Measurements from ENCODE around the gene HRH3.

Gene HRH3

GRCh38 chr20:62215020-62215990 lies 4.8 kb downstream of the HRH3 start:
- DNase-seq: no peak

- no peak for DNase-seq
Observed at GRCh38 chr20:62214067-62214466, 6.0 kb downstream of the HRH3 start.

- DNase-seq: no peak
Observed at GRCh38 chr20:62212299-62212698, 7.8 kb downstream of the HRH3 start.

- no peak for DNase-seq
Observed at GRCh38 chr20:62211769-62212288, 8.2 kb downstream of the HRH3 start.

DNA sequence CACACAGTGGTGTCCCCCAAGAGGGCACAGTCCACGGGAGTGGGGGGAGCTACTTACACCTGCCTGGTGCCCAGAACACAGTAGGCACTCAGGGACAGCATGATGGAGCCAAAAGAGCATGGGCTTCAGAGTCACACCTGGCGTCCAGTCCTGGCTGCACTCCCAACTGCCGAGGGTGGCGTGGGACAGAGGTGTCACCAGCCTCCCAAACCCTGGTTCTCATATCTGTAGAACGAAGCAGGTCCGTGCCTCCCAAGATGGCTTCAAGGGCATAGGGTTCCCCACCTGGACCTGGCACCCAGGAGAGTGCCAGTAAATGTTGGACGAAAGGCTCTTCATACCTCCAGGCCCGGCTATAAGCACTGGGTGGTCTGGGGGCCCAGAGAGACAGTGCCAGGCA lies 8.9 kb downstream of the HRH3 start:
- no peak for DNase-seq

- no peak for DNase-seq
Observed at GRCh38 chr20:62210496-62210855, 9.6 kb downstream of the HRH3 start.

GRCh38 chr20:62209850-62210495 lies 10.1 kb downstream of the HRH3 start:
- DNase-seq: no peak

- no peak for DNase-seq
Observed at GRCh38 chr20:62208795-62209755, 11.0 kb downstream of the HRH3 start.

DNA sequence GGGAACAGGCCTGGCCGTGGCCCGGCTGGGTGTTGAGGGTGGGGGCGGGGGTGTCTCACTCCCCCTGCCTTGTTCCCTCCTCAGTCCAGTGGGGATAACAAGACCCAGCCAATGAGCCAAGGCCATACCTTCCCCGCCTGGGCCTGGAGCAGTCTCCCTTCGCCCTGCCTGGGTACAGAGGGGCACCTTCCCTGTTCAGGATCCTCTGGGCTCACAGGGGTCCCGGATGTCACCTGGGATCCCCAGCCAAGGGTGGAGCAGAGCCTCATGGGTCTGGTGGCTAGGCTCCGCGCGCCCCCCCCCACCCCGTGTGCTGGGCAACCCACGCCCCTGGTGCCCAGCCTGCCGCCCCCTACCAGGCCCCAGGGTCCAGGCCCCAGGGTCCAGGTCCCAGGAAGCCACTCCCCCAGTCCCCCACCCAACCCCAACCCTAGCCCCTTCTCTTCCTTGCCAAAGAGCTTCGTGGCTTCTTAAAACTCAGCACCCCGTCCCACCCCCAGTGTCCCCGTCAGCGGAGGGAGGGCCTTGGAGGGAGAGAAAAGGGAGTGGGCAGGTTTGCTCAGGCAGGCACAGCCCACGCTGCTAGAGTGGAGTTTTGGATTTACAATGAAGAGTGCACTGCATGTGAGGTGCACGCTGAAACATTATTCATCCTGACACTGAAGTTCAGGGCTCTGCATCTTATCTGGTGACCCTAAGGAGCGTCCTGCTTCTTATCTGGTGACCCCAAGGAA lies 11.8 kb downstream of the HRH3 start:
- no peak for DNase-seq

DNA sequence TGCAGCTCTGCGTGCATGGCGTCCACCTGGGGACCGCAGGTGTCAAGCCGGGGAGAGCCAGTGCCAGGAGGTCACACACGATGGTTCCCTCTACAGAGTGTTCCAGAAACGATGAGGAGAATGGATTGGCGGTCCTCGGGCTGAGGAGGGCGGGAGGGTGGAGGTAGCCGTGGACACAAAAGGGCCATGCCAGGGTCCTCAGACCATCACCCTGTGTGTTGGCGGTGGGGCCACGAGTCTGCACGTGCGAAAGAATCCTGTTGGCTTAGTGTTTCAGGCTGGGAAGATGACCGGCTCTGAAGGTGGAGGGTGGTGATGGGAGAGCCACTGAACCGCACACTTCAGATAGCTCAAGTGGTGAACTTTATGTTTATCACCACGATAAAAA lies 13.7 kb downstream of the HRH3 start:
- no peak for DNase-seq

DNA sequence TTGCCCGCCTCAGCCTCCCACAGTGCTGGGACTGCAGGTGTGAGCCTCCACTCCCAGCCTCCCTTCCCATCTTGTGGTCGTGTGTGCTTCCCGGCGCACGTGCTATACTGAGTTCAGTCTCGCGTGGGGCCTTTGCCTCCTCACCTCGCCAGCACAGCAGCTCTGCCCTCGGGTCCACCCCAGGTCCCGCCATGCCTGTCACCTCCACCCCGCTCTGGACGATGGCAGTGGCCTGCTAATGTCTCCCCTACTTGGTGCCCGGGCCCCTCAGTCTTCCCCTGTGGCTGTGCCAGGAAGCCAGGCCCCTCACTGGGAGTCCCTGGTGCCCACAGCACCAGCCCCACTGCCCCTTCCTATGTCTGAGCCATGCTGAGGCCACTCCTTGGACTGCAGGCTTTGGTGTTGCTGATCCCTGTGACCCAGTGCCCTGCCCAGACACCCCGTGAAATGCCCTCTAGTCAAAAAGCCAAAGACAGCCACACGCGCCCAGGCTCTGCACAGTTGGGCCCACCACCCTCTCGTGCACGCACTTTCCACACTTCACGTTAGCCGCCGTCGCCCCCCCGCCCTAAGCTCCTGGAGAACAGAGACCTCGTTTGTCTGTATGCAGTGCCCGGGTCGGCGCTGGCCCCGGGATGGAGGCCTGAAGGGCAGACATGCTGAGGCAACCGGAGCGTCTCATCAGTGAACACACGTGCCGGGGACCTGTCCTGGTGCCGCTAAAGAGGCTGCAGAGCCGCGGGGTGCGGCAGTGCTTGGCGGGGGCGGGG lies 14.3 kb downstream of the HRH3 start:
- no peak for DNase-seq

- DNase-seq: no peak
Observed at GRCh38 chr20:62203378-62204030, 16.6 kb downstream of the HRH3 start.

- DNase-seq: no peak
Observed at GRCh38 chr20:62202676-62203377, 17.3 kb downstream of the HRH3 start.

DNA sequence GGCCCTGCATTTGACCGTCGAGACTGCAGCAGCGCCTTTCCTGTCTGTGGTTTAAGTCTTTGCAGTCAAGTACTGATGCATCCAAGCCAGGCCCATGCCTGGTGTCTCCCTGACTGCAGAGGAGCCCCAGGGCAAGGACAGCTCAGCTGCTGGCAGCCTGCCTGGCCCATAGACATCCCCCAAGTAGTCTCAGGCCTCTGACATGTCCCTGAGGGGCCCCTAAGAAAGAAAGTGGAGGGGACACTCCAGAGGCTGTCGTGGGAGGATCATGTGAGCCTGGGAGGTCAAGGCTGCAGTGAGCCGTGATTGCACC lies 18.0 kb downstream of the HRH3 start:
- DNase-seq: no peak

GRCh38 chr20:62201173-62202082 lies 18.6 kb downstream of the HRH3 start:
- DNase-seq: no peak

DNA sequence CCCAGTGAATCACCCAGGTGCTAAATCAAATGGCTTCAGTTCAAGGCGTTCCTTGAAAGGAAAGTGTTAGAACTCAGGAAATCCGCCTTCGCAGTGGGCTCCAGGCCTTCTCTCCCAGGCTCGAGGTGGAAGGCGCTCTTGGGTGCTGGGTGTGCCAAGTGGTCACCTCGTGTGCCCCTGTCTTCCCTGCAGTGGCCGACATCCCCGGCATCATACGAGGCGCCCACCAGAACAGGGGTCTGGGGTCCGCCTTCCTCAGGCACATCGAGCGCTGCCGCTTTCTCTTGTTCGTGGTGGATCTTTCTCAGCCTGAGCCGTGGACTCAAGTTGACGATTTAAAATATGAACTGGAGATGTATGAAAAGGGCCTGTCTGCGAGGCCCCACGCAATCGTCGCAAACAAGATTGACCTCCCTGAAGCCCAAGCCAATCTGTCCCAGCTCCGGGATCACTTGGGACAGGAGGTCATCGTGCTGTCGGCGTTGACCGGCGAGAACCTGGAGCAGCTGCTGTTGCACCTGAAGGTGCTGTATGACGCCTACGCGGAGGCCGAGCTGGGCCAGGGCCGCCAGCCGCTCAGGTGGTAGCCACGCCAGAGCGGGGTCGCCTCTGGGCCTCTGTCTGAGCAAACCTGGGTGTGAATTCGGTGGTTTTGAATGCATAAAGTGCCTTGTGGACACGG lies 19.4 kb downstream of the HRH3 start:
- DNase-seq: no peak

DNA sequence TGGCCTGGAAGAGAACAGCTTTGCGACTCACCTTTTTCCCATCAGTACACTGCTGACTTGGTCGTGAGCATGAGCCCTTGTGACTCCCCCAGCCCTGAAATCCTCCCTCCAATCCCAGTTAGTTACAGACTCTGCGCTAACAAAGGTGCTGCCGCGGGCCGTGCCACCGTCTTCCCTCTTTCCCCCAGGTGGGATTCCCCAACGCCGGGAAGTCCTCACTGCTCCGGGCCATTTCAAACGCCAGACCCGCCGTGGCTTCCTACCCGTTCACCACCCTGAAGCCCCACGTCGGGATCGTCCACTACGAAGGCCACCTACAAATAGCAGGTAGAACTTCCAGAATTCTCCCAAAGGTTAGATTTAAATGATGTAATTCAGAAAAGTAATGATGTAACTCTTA lies 21.1 kb downstream of the HRH3 start:
- DNase-seq: no peak

GRCh38 chr20:62198496-62198895 lies 21.6 kb downstream of the HRH3 start:
- no peak for DNase-seq

- DNase-seq: no peak
Observed at GRCh38 chr20:62197801-62198200, 22.3 kb downstream of the HRH3 start.

Measured in GOT3 (cell line).